ENCODE data around the gene IQGAP1. TPM values are rescaled to one million over a fixed set of nuclear protein-coding genes. Genes with fewer than 3 reads are reported as not detected.

Gene IQGAP1
- total RNA-seq, 4 donors from 2014 or later = 206 to 448 (median 215) TPM

DNA sequence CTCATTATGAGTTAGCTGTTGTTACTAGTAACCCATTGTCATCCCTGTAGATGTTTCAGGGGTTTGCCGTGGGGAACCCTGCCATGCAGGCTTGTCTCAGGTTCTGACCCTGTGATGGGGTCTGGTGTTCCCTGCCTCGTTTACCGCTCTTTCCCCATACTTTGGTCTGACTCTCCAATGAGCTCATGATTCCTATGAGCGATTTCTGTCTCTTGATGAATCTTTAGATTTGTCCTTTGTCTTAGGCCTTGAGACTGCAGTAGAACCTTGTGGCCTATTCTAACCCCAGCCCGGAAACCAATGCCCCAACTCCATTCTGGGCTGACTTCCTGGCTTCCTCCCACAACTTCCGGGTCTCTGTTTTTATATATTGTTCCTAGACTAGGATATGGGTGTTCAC, 11.3 kb upstream of the IQGAP1 start:
- WGBS = 65% methylated on average over 6 of the region's 6 CpGs
- no peak for DNase-seq (ENCODE audit: low spot score in 2 of 2)
- H3K9me3 ChIP-seq = no peaks in the 10 kb centered on the region
- no peaks in the 10 kb centered on the region for H3K36me3 ChIP-seq
- H3K4me1 ChIP-seq = no peaks in the 10 kb centered on the region
- no peaks in the 10 kb centered on the region for H3K27me3 ChIP-seq
- no peak overlapping the region for H3K4me3 ChIP-seq
- TF ChIP-seq POLR2AphosphoS5 (IDR thresholded peaks at IDR 0.05) = no peak
- no peak for TF ChIP-seq CTCF (IDR thresholded peaks at IDR 0.05)
- no peak for TF ChIP-seq POLR2A (IDR thresholded peaks at IDR 0.05)
- TF ChIP-seq EP300 (IDR thresholded peaks at IDR 0.05) = no peak
- no peak overlapping the region for H3K27ac ChIP-seq

- Histone ChIP-seq H3K27ac (no peak overlapping the region), H3K9me3 (no peaks in the 10 kb centered on the region), H3K4me1 (no peaks in the 10 kb centered on the region), H3K4me3 (no peak overlapping the region), H3K27me3 (no peaks in the 10 kb centered on the region), H3K36me3 (no peaks in the 10 kb centered on the region)
- no peak for DNase-seq (ENCODE audit: low spot score in 2 of 2)
- no peak for TF ChIP-seq CTCF (IDR thresholded peaks at IDR 0.05)
- TF ChIP-seq EP300 (IDR thresholded peaks at IDR 0.05) = no peak
- no peak for TF ChIP-seq POLR2A (IDR thresholded peaks at IDR 0.05)
- TF ChIP-seq POLR2AphosphoS5 (IDR thresholded peaks at IDR 0.05) = no peak
- 79% methylated on average over 2 of the region's 3 CpGs for WGBS
These were observed 8.8 kb upstream of the IQGAP1 start for GRCh38 chr15:90379263-90379662.

DNA sequence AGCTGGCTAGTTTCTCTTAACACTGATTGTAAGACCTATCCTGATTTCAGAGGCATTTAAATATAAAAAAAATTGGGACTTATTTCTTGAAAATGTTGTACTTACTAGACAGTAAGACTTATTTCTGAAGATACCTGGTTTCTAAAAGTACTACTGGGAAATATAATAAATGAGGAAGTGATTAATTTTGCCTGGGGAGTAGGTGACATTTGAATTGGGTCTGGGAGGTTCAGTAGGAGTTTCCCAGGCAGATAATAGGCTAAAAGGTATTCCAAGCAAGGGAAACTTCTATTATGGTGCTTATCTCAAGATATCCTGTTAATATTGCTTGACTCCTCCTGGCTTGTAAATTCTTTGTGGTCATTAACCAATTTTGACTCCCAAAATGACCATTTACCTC, 6.5 kb upstream of the IQGAP1 start:
- TF ChIP-seq EP300 (IDR thresholded peaks at IDR 0.05) (no peak), POLR2AphosphoS5 (IDR thresholded peaks at IDR 0.05) (no peak), CTCF (IDR thresholded peaks at IDR 0.05) (no peak), POLR2A (IDR thresholded peaks at IDR 0.05) (no peak)
- H3K4me1 ChIP-seq = peaks cover 7% of the 10 kb centered on the region

DNA sequence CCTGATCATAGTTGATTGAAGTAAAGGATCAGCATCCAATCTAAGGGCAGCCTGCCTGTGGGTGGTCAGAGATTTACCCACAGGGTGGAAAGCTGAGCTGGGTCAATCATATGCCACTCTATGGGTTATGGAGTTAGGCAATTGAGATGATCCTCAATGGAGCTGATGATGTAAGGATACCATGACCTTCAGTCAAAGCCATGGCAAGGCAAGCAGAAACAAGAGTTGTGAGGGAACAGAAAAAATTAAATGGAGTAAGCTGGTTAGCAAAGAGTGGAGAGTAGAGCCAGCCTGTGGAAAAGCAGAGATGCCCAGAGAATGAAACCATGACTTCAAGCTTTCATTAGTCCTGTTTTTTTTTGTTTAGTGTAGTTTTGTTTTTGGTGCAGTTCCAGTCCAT, 5.7 kb upstream of the IQGAP1 start:
- H3K4me3 ChIP-seq = no peak overlapping the region
- TF ChIP-seq POLR2AphosphoS5 (IDR thresholded peaks at IDR 0.05) = no peak
- no peak for TF ChIP-seq EP300 (IDR thresholded peaks at IDR 0.05)
- no peak for TF ChIP-seq CTCF (IDR thresholded peaks at IDR 0.05)
- TF ChIP-seq POLR2A (IDR thresholded peaks at IDR 0.05) = no peak
- no peak overlapping the region for H3K27ac ChIP-seq
- DNase-seq (ENCODE audit: low spot score in 2 of 2) = no peak
- H3K4me1 ChIP-seq = peaks cover 7% of the 10 kb centered on the region
- no peaks in the 10 kb centered on the region for H3K27me3 ChIP-seq
- no peaks in the 10 kb centered on the region for H3K9me3 ChIP-seq
- no peaks in the 10 kb centered on the region for H3K36me3 ChIP-seq

More for the DNA sequence above, 6.5 kb upstream of the IQGAP1 start:
- Histone ChIP-seq H3K36me3 (no peaks in the 10 kb centered on the region), H3K9me3 (no peaks in the 10 kb centered on the region), H3K4me3 (no peak overlapping the region), H3K27ac (no peak overlapping the region), H3K27me3 (no peaks in the 10 kb centered on the region)
- DNase-seq (ENCODE audit: low spot score in 2 of 2) = no peak

DNA sequence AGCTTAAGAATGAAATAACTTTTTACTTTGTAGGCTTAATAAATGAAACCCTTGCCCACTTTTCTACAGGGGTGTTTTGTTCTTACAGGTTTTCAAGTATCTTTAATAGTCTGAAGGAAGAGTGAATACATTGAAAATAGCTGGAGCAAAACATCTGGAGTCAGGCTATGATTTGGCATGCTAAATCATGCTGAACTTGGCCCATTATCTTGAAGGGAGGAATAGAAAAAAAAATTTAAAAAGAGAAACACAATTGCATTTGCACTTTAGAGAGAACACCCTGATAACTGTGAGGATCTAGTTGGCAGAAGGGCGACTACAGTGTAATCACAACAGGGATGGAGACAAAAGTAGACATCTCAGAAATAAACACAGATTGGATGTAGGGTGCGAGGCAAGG, 1.8 kb upstream of the IQGAP1 start:
- no peaks in the 10 kb centered on the region for H3K9me3 ChIP-seq
- H3K4me1 ChIP-seq = peaks cover 26% of the 10 kb centered on the region
- H3K4me3 ChIP-seq = no peak overlapping the region
- 30% methylated on average over 2 of the region's 2 CpGs for WGBS
- H3K27me3 ChIP-seq = no peaks in the 10 kb centered on the region
- H3K27ac ChIP-seq = no peak overlapping the region
- peaks cover 5% of the 10 kb centered on the region for H3K36me3 ChIP-seq
- no peak for TF ChIP-seq POLR2A (IDR thresholded peaks at IDR 0.05)
- TF ChIP-seq CTCF (IDR thresholded peaks at IDR 0.05) = no peak
- TF ChIP-seq POLR2AphosphoS5 (IDR thresholded peaks at IDR 0.05) = no peak
- TF ChIP-seq EP300 (IDR thresholded peaks at IDR 0.05) = no peak
- DNase-seq (ENCODE audit: low spot score in 2 of 2) = no peak

Data from suprapubic skin (tissue), 4 donors.